Raji (cell line): Measurements from ENCODE around the gene NRXN3.

Experiments
- POLR2A ChIP-seq: IDR thresholded peaks from 2 replicates; pipeline ENCODE4 v1.6.1; 2011; ENCODE audit warnings: low read depth, low read length, control low read depth; ENCODE audit not compliant: insufficient read depth

Gene NRXN3

GRCh38 chr14:79278798-79279644, 1108.8 kb downstream of the NRXN3 start:
- TF ChIP-seq POLR2A, result no peak

GRCh38 chr14:79279645-79280597, 1109.7 kb downstream of the NRXN3 start:
- no peak for TF ChIP-seq POLR2A

DNA sequence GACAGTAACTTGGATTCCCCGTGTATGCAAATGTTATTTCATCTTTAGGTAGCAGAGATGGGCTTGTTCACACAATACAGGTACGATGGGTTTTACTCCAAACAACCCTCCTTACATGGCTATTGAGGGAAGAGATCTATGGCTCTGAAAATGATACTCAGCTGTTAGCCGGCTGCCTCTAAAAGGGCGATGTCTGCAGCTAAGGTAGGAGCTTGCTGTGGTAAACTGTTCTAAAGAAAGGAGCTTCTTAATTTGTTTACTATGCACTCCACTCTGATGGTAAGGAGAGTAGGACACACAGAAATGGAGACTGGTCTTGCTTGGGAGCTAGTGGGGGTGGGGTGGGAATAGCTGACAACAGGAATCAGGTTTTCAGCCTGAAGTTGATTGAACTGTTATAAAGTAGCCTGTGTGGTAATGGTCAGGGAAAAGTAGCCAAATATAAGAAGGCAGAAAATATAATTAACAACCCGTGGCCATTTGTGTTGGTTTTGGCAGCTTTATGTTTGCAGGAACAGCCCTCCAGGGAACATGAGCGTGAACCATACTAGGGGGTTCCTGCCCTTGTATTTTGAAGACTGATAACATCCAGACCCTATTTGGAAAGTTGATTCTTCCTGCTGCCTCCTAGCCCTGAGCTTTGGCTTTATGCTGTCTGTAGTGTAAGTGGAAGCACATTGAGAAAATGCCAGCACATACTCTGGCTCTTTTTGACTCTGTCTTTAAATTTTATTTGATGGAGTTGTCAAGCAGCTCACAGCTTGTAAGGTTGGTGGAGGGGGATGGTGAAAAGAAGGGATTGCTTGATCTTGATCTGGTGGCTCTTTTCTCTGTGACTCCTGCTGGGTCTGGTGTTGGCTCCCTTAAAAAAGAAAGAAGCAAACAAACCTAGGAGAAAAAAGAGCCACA, 1111.3 kb downstream of the NRXN3 start:
- no peak for TF ChIP-seq POLR2A

DNA sequence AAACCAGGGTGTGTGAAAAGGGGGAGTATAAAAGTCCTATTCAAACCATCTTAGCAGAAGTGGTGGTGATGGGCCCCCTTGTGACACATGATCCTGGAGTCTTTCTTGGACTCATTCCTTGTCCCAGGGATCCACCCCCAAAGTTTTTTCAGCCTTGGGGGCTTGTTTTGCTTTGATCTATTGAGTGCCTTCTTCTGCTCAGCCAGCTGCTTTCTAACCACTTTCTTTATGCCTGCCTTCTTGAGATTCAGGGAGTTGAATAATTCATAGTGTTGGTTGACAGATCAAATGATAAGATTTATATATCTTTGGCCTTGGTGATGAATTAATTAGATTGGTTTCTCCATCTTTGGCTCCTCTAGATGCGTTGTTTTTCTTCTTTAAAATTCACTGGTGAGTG, 1114.4 kb downstream of the NRXN3 start:
- TF ChIP-seq POLR2A, result no peak

DNA sequence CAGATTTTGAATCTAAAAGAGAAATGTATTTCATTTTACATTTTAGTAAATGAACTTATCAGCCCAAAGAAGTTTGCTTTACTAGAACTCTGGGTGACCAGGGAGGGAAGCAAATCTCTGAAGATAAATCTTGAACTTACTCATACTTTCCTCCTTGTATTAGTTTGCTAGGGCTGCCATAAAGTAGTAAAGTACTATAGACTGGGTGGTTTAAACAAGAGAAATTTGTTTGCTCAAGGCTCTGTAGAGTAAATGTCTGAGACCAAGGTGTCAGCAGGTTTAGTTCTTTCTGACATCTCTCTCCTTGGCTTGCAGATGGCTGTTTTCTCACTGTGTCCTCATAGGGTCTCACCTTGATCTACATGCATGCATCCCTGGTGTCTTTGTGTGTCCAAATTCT, 1115.1 kb downstream of the NRXN3 start:
- TF ChIP-seq POLR2A, result no peak

GRCh38 chr14:79287976-79288375, 1117.8 kb downstream of the NRXN3 start:
- no peak for TF ChIP-seq POLR2A

DNA sequence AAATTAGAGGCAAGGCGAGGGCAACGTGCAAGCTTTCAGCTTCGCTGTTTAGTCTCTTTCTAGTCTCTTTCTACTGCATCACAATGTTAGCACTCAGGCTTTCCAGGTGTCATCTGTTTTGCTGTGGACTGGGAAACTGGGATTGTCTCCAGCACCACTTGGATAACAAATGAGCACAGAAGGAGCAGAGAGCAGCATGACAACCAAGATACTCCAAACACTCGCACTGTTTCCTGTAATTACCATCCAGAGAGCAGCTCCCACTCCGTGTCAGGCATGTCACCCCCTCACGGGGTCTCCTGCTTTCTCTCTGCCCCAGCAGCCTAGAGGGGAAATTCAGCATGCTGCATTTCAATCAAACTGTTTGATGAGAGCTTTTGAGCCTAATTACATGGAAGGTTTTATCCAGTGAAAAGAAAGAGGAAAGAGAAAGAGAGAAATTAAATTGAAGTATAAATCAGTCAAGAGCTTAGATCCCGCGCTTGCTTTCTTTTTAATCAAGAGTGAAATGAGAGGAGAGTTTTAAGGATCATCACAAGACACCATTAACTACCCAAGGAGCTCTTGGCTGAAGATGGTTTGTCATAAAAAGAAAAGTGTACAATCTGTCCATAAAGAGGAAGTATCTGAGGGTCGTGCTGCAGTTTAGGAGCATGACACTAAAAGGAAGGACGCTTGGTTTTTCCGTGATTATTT, 1123.5 kb downstream of the NRXN3 start:
- TF ChIP-seq POLR2A, result no peak

DNA sequence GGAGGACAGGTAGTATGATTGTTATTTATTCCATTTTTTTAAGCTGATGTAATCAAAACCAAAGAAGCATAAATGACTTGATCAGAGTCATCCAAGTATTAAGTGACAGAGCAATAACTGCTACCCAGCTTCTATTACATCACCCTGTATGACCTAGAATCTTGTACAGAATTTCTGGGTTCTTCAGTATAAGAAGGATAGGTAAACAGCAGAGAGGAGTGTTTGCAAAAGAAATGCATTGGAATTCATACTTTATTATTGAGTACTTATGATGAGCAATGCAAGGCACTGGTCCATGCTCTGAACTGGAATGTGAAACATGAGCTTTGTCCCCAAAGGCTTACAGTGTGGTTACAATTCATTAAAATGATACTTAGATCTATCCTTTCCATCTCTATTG, 1124.3 kb downstream of the NRXN3 start:
- no peak for TF ChIP-seq POLR2A

GRCh38 chr14:79295385-79295784, 1125.2 kb downstream of the NRXN3 start:
- no peak for TF ChIP-seq POLR2A

- no peak for TF ChIP-seq POLR2A
These were observed 1128.2 kb downstream of the NRXN3 start for GRCh38 chr14:79298373-79298772.

- TF ChIP-seq POLR2A, result no peak
These were observed 1129.0 kb downstream of the NRXN3 start for GRCh38 chr14:79299162-79299561.

DNA sequence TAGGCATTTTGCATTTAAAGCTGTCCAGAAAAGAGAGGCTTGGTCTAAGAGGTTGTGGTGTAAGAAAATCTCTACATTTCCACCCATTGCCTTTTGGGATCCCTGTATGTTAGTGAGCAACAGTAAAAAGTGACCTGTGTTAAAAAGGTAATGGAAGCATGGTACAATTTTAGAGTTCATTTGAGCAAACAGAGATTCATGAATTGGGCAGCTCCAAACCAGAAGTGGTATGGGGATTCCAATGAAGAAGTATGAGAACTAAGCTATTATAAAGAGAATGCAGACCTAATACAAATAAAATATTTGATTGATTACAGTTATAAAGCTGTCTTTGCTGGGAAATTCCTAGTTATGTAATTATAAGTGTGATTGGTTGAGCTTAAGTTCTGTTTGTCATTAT, 1134.1 kb downstream of the NRXN3 start:
- TF ChIP-seq POLR2A, result no peak

GRCh38 chr14:79306546-79306945, 1136.4 kb downstream of the NRXN3 start:
- TF ChIP-seq POLR2A, result no peak

- no peak for TF ChIP-seq POLR2A
These were observed 1148.2 kb downstream of the NRXN3 start for GRCh38 chr14:79318371-79318770.

GRCh38 chr14:79320561-79320960, 1150.4 kb downstream of the NRXN3 start:
- no peak for TF ChIP-seq POLR2A

DNA sequence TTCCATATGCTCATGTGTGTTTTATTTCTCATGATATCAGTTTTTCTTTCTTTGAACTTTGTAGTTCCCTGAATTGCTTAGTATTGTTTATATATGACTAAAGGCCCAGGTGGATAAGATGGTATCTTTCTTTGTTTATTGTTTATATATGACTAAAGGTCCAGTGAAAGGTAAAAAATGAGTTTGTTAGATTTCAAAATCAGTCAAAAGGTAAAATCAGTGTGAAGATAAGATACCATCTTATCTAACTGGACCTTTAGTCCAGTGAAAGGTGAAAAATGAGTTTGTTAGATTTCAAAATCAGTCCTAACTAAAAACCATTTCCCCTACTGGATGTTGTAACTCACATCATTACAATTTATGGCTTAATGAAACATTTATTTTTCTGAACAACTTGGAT, 1150.9 kb downstream of the NRXN3 start:
- no peak for TF ChIP-seq POLR2A
